Body of pancreas (tissue), 4 donors: ENCODE measurements around the gene SCML1. TPM values are rescaled to one million over a fixed set of nuclear protein-coding genes. Genes with fewer than 3 reads are reported as not detected.

Experiments
- ATAC-seq: fragments of 150-250 bp; one replicate; pipeline ENCODE4 v1.9.1; 2016
- DNase-seq, 4 donors: peaks; one replicate each; pipeline ENCODE4 v3.0.0-alpha.2; 2019
- H3K27ac ChIP-seq, 4 donors: fragments of 200-600 bp; sonication (generic); 1 replicate in 3 of 4; 2 replicates in 1 of 4; pipeline versions ENCODE4 v1.5.1 to v1.6.1; 2016 to 2019; ENCODE audit warnings: mild to moderate bottlenecking in 1 of 4, mixed read lengths in 1 of 4, moderate library complexity in 1 of 4
- H3K27me3 ChIP-seq, 2 donors: fragments of 200-600 bp; sonication (generic); one replicate each; pipeline ENCODE4 v1.6.0; 2016; ENCODE audit warnings: mild to moderate bottlenecking in 1 of 2
- H3K36me3 ChIP-seq, 2 donors: fragments of 200-600 bp; sonication (generic); replicated peaks in 1 of 2; 2 replicates each; pipeline ENCODE4 v1.5.1; 2016; ENCODE audit warnings: low read depth in 2 of 2; ENCODE audit not compliant: insufficient read depth in 1 of 2
- H3K4me1 ChIP-seq: fragments of 200-600 bp; sonication (generic); one replicate; pipeline ENCODE4 v1.6.0; 2016
- H3K4me3 ChIP-seq, 2 donors: fragments of 200-600 bp; sonication (generic); 1 replicate in 1 of 2; 2 replicates in 1 of 2; pipeline ENCODE4 v1.5.1; 2016 to 2019
- H3K9me3 ChIP-seq, 3 donors: fragments of 200-600 bp; sonication (generic); 1 replicate in 2 of 3; 2 replicates in 1 of 3; pipeline ENCODE4 v1.5.1; 2016
- POLR2A ChIP-seq, 3 donors: fragments of 450-650 bp; IDR thresholded peaks; one replicate each; pipeline ENCODE4 v1.6.1; 2016; ENCODE audit warnings: antibody characterized with exemption in 3 of 3, mild to moderate bottlenecking in 2 of 3
- WGBS, 2 donors: methylation state at CpG; one replicate each; pipeline ENCODE4 v1.1.5; 2017; 5-methylcytosine and 5-hydroxymethylcytosine counted together
- intact Hi-C: fragments of 100-400 bp; cut with DNase I; formaldehyde crosslinking; loops from one replicate; pipeline ENCODE4 v1.15.1; 2023
- total RNA-seq, 2 donors: library from RNA; depleted of rRNA; stranded (reverse); fragments of >200 nt; gene quantifications; one replicate each; pipeline ENCODE4 v1.1.0, GENCODE V29; 2016
- TF ChIP-seq, protein P1 (sequence below), 7 experiments: fragments of 450-650 bp in 4 of 7; fragments of 200-600 bp in 3 of 7; sonication (generic) in 3 of 7; IDR thresholded peaks; one replicate each; pipeline ENCODE4 v1.5.1; 2016 to 2019; ENCODE audit warnings: antibody characterized with exemption in 7 of 7

Gene SCML1
- total RNA-seq, 2 donors from 2014 or later: 9.3 to 11.2 TPM

DNA sequence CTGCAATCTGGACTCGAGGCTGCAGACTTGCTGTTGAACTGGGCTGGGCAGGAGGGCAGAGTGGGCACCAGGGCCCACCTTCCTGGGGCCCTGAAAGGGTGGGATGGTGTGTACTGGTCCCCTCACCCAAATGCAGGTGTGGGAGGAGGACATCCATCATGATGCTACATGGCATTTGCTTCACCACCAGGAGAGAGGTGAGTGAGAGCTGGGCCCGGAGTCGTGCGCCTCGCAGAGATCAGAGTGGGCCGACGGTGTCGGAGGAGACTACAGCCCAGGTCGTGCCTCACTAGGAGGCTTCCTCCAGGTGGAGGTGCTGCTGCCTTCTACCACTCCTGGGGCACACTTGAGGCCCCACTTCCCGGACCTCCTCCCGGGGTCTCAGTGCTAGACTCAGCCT, 50.3 kb downstream of the SCML1 start:
- H3K27ac ChIP-seq: no peak overlapping the region
- no peaks in the 10 kb centered on the region for H3K4me1 ChIP-seq
- DNase-seq: no peak
- no peak for TF ChIP-seq POLR2A (IDR thresholded peaks at IDR 0.05)
- TF ChIP-seq, protein P1, sequence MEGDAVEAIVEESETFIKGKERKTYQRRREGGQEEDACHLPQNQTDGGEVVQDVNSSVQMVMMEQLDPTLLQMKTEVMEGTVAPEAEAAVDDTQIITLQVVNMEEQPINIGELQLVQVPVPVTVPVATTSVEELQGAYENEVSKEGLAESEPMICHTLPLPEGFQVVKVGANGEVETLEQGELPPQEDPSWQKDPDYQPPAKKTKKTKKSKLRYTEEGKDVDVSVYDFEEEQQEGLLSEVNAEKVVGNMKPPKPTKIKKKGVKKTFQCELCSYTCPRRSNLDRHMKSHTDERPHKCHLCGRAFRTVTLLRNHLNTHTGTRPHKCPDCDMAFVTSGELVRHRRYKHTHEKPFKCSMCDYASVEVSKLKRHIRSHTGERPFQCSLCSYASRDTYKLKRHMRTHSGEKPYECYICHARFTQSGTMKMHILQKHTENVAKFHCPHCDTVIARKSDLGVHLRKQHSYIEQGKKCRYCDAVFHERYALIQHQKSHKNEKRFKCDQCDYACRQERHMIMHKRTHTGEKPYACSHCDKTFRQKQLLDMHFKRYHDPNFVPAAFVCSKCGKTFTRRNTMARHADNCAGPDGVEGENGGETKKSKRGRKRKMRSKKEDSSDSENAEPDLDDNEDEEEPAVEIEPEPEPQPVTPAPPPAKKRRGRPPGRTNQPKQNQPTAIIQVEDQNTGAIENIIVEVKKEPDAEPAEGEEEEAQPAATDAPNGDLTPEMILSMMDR (IDR thresholded peaks at IDR 0.05): no peak
- ATAC-seq: no peak
- H3K27me3 ChIP-seq: no peaks in the 10 kb centered on the region
- 20 to 80% methylated on average over 1 to 2 of the region's 11 CpGs for WGBS, 2 donors
- intact Hi-C loops: no loop called here
- H3K36me3 ChIP-seq: no peaks in the 10 kb centered on the region
- H3K9me3 ChIP-seq: no peaks in the 10 kb centered on the region
- H3K4me3 ChIP-seq: no peak overlapping the region

DNA sequence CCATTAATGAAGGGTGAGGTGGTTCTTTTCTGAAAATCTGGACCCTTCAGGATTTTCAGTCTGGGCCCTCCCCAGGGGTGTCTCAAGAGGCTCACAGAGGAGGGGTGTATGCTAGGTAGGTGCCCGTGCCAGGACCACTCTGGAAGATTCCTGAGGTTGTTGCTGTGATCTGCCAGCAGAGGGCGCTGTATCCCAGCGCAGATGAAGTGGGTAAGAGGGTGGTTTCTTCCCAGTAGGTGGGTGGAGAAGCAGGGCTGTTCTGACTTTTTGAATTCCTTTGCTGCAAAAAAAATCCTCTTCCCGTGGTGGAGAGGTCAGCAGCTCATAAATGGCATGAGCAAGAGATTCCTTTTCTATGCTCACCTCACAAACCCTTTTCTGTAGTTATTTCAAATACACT, 51.1 kb downstream of the SCML1 start:
- H3K27ac ChIP-seq: no peak overlapping the region
- intact Hi-C loops: no loop called here
- no peak for TF ChIP-seq POLR2A (IDR thresholded peaks at IDR 0.05)
- TF ChIP-seq, protein P1 (IDR thresholded peaks at IDR 0.05): peak; percentile 36 to 62 (median 57)
- no peaks in the 10 kb centered on the region for H3K4me1 ChIP-seq
- peak; percentile 15 to 51 (median 30) for DNase-seq
- H3K27me3 ChIP-seq: no peaks in the 10 kb centered on the region
- 0 to 3% methylated on average over 1 to 4 of the region's 4 CpGs for WGBS, 2 donors
- peak; percentile 58 for ATAC-seq
- H3K9me3 ChIP-seq: no peaks in the 10 kb centered on the region
- no peak overlapping the region for H3K4me3 ChIP-seq
- no peaks in the 10 kb centered on the region for H3K36me3 ChIP-seq

DNA sequence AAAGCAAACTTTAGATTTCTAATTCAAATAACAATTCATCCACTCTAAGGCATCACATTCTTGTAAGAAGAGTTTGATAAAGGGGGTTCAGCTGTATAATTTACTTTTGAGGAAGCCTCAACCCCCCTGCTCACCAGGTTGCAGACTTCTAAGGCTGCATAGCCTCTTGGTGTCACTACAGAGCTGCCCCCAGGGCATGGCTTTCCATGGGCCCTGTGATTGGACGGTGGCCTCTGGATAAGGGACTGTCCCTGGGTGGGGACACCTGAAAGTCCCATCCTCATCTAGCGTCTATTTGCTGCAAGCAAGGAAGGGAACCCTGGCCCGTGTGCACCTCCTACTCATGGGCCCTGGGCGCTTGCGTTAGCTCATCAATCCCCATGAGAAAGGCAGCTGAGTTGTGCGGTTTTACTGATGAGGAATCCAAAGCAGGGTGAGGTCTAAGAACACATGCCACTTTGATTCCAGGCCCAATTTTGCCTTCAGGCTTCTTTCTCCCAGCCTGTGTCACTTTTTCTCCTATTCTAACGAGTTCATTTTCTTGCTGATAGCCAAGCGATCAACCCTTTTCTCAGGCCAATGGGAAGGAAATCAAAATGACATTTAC, 51.8 kb downstream of the SCML1 start:
- 73 to 84% methylated on average over 4 to 8 of the region's 8 CpGs for WGBS, 2 donors
- no peak overlapping the region for H3K4me3 ChIP-seq
- H3K4me1 ChIP-seq: no peaks in the 10 kb centered on the region
- DNase-seq (no peak), ATAC-seq (no peak)
- no peak for TF ChIP-seq POLR2A (IDR thresholded peaks at IDR 0.05)
- TF ChIP-seq, protein P1 (IDR thresholded peaks at IDR 0.05): no peak
- H3K27ac ChIP-seq: no peak overlapping the region
- no peaks in the 10 kb centered on the region for H3K9me3 ChIP-seq
- intact Hi-C loops: no loop called here
- no peaks in the 10 kb centered on the region for H3K27me3 ChIP-seq
- H3K36me3 ChIP-seq: no peaks in the 10 kb centered on the region

DNA sequence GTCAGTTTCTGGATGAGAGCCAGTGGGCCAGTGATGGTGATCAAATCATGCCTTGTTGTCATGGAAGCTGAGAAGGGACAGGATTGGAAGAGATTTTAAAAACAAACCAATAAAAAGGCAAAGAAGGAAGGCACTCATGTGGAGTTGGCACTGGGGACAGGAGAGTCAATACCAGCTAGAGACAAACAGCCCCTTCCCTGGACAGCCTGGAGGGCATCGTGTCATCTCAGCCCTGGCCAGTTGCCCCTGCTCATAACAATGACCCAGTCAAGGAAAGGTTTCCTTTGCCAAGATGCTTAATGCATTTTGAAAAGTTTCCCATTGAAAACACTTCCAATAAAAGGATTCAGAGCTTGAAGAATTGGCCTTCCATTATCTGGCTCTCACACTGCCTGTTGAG, 55.5 kb downstream of the SCML1 start:
- 29 to 64% methylated on average over 1 of the region's 1 CpG for WGBS, 2 donors
- Histone ChIP-seq H3K4me1 (no peaks in the 10 kb centered on the region), H3K4me3 (no peak overlapping the region), H3K9me3 (no peaks in the 10 kb centered on the region), H3K36me3 (no peaks in the 10 kb centered on the region), H3K27me3 (no peaks in the 10 kb centered on the region), H3K27ac (no peak overlapping the region)
- intact Hi-C loops: no loop called here
- DNase-seq (no peak), ATAC-seq (no peak)
- TF ChIP-seq, protein P1 (IDR thresholded peaks at IDR 0.05): no peak
- TF ChIP-seq POLR2A (IDR thresholded peaks at IDR 0.05): no peak

DNA sequence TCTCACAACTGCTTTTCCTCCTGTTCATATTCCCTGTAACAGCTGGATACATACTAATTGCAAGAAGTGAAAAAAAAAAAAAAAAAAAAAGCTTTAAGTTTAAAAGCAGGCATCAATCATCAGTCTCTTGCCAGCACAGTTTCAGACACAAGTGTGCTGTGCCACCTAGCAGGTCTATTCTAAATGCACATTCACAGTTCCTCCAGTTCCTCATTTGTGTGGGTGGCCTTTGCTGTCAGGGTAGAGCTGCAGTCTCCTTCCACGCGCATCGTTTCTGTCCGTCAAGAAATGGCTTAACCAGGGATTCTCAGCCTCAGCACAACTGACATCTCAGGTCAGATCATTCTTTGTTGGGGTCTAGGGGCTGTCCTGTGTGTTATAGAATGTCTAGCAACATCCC, 61.6 kb downstream of the SCML1 start:
- DNase-seq (no peak), ATAC-seq (no peak)
- H3K27me3 ChIP-seq: no peaks in the 10 kb centered on the region
- no peak overlapping the region for H3K4me3 ChIP-seq
- H3K27ac ChIP-seq: no peak overlapping the region
- intact Hi-C loops: no loop called here
- TF ChIP-seq, protein P1 (IDR thresholded peaks at IDR 0.05): no peak
- TF ChIP-seq POLR2A (IDR thresholded peaks at IDR 0.05): no peak
- H3K4me1 ChIP-seq: no peaks in the 10 kb centered on the region
- no peaks in the 10 kb centered on the region for H3K36me3 ChIP-seq
- H3K9me3 ChIP-seq: no peaks in the 10 kb centered on the region
- WGBS, 2 donors: 65 to 83% methylated on average over 4 of the region's 4 CpGs
